NCI-H446 treated with DMSO at 0.1 percent for 48 hours (cell line): Measurements from ENCODE around the gene NCKAP5.

ENCODE experiments used
- DNase-seq: peaks from one replicate; lab custom pipeline; 2025; lab: John Stamatoyannopoulos, UW

Gene NCKAP5

GRCh38 chr2:133574186-133574585 is 5.9 kb upstream of the NCKAP5 start:
- DNase-seq: no peak

GRCh38 chr2:133573491-133574162 is 5.4 kb upstream of the NCKAP5 start:
- no peak for DNase-seq

- DNase-seq: no peak
These were observed 3.0 kb upstream of the NCKAP5 start for GRCh38 chr2:133571249-133571648.

- DNase-seq: no peak
These were observed 2.3 kb upstream of the NCKAP5 start for GRCh38 chr2:133570542-133570941.

GRCh38 chr2:133569286-133569830 is 1.1 kb upstream of the NCKAP5 start:
- no peak for DNase-seq

- DNase-seq: no peak
These were observed 335 bp upstream of the NCKAP5 start for GRCh38 chr2:133568598-133568997.

- peak; percentile 1 for DNase-seq
These were observed 5.7 kb downstream of the NCKAP5 start for GRCh38 chr2:133562558-133562957.

GRCh38 chr2:133561045-133561852 is 7.0 kb downstream of the NCKAP5 start:
- no peak for DNase-seq

- DNase-seq: no peak
These were observed 10.6 kb downstream of the NCKAP5 start for GRCh38 chr2:133557614-133558013.

GRCh38 chr2:133553838-133554408 is 14.3 kb downstream of the NCKAP5 start:
- DNase-seq: no peak

- DNase-seq: no peak
These were observed 15.0 kb downstream of the NCKAP5 start for GRCh38 chr2:133553251-133553650.

- DNase-seq: no peak
These were observed 15.4 kb downstream of the NCKAP5 start for GRCh38 chr2:133552821-133553220.

- no peak for DNase-seq
These were observed 26.5 kb downstream of the NCKAP5 start for GRCh38 chr2:133541797-133542196.

GRCh38 chr2:133541376-133541775 is 26.9 kb downstream of the NCKAP5 start:
- no peak for DNase-seq

- DNase-seq: no peak
These were observed 35.3 kb downstream of the NCKAP5 start for GRCh38 chr2:133532919-133533318.

GRCh38 chr2:133531382-133531781 is 36.9 kb downstream of the NCKAP5 start:
- DNase-seq: no peak

GRCh38 chr2:133530645-133531044 is 37.6 kb downstream of the NCKAP5 start:
- no peak for DNase-seq

- DNase-seq: no peak
These were observed 41.5 kb downstream of the NCKAP5 start for GRCh38 chr2:133526530-133527300.

- DNase-seq: no peak
These were observed 42.4 kb downstream of the NCKAP5 start for GRCh38 chr2:133525613-133526529.

GRCh38 chr2:133525090-133525489 is 43.2 kb downstream of the NCKAP5 start:
- DNase-seq: no peak

GRCh38 chr2:133523406-133523805 is 44.9 kb downstream of the NCKAP5 start:
- no peak for DNase-seq
